ENCODE results near the gene MBOAT1. TPM values are rescaled to one million over a fixed set of nuclear protein-coding genes. Genes with fewer than 3 reads are reported as not detected.
"Not testable (repeated sequence)": the region's sequence is repeated elsewhere in the genome, so short reads cannot be mapped to it uniquely, and the experiment has no call there.

The MBOAT1 gene
- total RNA-seq, 4 donors from 2014 or later: 17.3 to 57.0 (median 45.2) TPM

- no peak for DNase-seq
- TF ChIP-seq POLR2A (IDR thresholded peaks at IDR 0.05) (no peak), CTCF (IDR thresholded peaks at IDR 0.05) (no peak)
- no peaks in the 10 kb centered on the region for H3K9me3 ChIP-seq
- H3K4me3 ChIP-seq: no peak overlapping the region
- no peaks in the 10 kb centered on the region for H3K27me3 ChIP-seq
- peaks cover 0 to 4% (median 0%) of the 10 kb centered on the region in 4 donors for H3K4me1 ChIP-seq
- H3K36me3 ChIP-seq: no peaks in the 10 kb centered on the region
- no peak overlapping the region for H3K27ac ChIP-seq
These were observed 42.0 kb upstream of the MBOAT1 start for GRCh38 chr6:20254295-20254694.

- Histone ChIP-seq H3K9me3 (no peaks in the 10 kb centered on the region), H3K27me3 (no peaks in the 10 kb centered on the region), H3K4me3 (no peak overlapping the region), H3K27ac (no peak overlapping the region), H3K4me1 (peaks cover 0 to 4% (median 0%) of the 10 kb centered on the region in 4 donors), H3K36me3 (no peaks in the 10 kb centered on the region)
- DNase-seq: no peak
- no peak for TF ChIP-seq CTCF (IDR thresholded peaks at IDR 0.05)
- no peak for TF ChIP-seq POLR2A (IDR thresholded peaks at IDR 0.05)
These were observed 40.8 kb upstream of the MBOAT1 start for GRCh38 chr6:20253021-20253420.

GRCh38 chr6:20252311-20252710, 40.0 kb upstream of the MBOAT1 start:
- Histone ChIP-seq H3K4me3 (no peak overlapping the region), H3K4me1 (peaks cover 0 to 4% (median 0%) of the 10 kb centered on the region in 4 donors), H3K36me3 (no peaks in the 10 kb centered on the region), H3K27me3 (no peaks in the 10 kb centered on the region), H3K27ac (no peak overlapping the region), H3K9me3 (no peaks in the 10 kb centered on the region)
- no peak for TF ChIP-seq POLR2A (IDR thresholded peaks at IDR 0.05)
- TF ChIP-seq CTCF (IDR thresholded peaks at IDR 0.05): no peak
- peak in 1 of 3 donors; percentile 51 for DNase-seq

- DNase-seq: no peak
These were observed 39.3 kb upstream of the MBOAT1 start for GRCh38 chr6:20251525-20251924.

GRCh38 chr6:20246125-20246524, 33.9 kb upstream of the MBOAT1 start:
- Histone ChIP-seq H3K36me3 (no peaks in the 10 kb centered on the region), H3K4me3 (no peak overlapping the region), H3K27ac (peak overlapping the region in 2 of 4 donors; percentile 5 to 56), H3K9me3 (no peaks in the 10 kb centered on the region), H3K4me1 (peaks cover 0 to 21% (median 4%) of the 10 kb centered on the region in 4 donors), H3K27me3 (no peaks in the 10 kb centered on the region)
- TF ChIP-seq CTCF (IDR thresholded peaks at IDR 0.05): no peak
- TF ChIP-seq POLR2A (IDR thresholded peaks at IDR 0.05): no peak
- no peak for DNase-seq

More at GRCh38 chr6:20251525-20251924, 39.3 kb upstream of the MBOAT1 start:
- H3K4me1 ChIP-seq: peaks cover 0 to 4% (median 1%) of the 10 kb centered on the region in 4 donors
- H3K9me3 ChIP-seq: no peaks in the 10 kb centered on the region
- no peak overlapping the region for H3K4me3 ChIP-seq
- H3K27me3 ChIP-seq: no peaks in the 10 kb centered on the region
- H3K27ac ChIP-seq: no peak overlapping the region
- no peaks in the 10 kb centered on the region for H3K36me3 ChIP-seq
- TF ChIP-seq CTCF (IDR thresholded peaks at IDR 0.05) (no peak), POLR2A (IDR thresholded peaks at IDR 0.05) (no peak)

GRCh38 chr6:20244807-20245681, 32.8 kb upstream of the MBOAT1 start:
- DNase-seq, H3K9me3 ChIP-seq, H3K27me3 ChIP-seq, H3K4me3 ChIP-seq, H3K36me3 ChIP-seq: not testable (repeated sequence)
- H3K27ac ChIP-seq: peak overlapping the region in 2 of 4 donors; percentile 16 to 56
- peaks cover 0 to 21% (median 4%) of the 10 kb centered on the region in 4 donors for H3K4me1 ChIP-seq

Measured in Peyer's patch (tissue), 4 donors.